GM19395 (cell line): ENCODE results near the gene MYH7.

Experiments used
- ATAC-seq: cut with Tn5 transposase; IDR thresholded peaks from one replicate; pipeline ENCODE4 v1.9.1; 2021; ENCODE audit warnings: mild to moderate bottlenecking, moderate library complexity; ENCODE audit not compliant: unreplicated experiment

MYH7 gene

GRCh38 chr14:23449314-23449713, 13.9 kb upstream of the MYH7 start:
- no peak for ATAC-seq

- no peak for ATAC-seq
These were observed 12.2 kb upstream of the MYH7 start for GRCh38 chr14:23447361-23448350.

GRCh38 chr14:23446291-23446851, 10.9 kb upstream of the MYH7 start:
- ATAC-seq: no peak

- no peak for ATAC-seq
These were observed 10.3 kb upstream of the MYH7 start for GRCh38 chr14:23445773-23446172.

- ATAC-seq: no peak
These were observed 8.9 kb upstream of the MYH7 start for GRCh38 chr14:23444314-23444713.

- no peak for ATAC-seq
These were observed 8.4 kb upstream of the MYH7 start for GRCh38 chr14:23443881-23444280.

- ATAC-seq: no peak
These were observed 8.0 kb upstream of the MYH7 start for GRCh38 chr14:23443411-23443812.

GRCh38 chr14:23442721-23443356, 7.4 kb upstream of the MYH7 start:
- ATAC-seq: no peak

GRCh38 chr14:23441076-23441475, 5.6 kb upstream of the MYH7 start:
- no peak for ATAC-seq

GRCh38 chr14:23439107-23439835, 3.8 kb upstream of the MYH7 start:
- no peak for ATAC-seq

GRCh38 chr14:23438101-23438971, 2.9 kb upstream of the MYH7 start:
- no peak for ATAC-seq

- ATAC-seq: no peak
These were observed 2.0 kb upstream of the MYH7 start for GRCh38 chr14:23437133-23438100.

- ATAC-seq: no peak
These were observed 1.1 kb upstream of the MYH7 start for GRCh38 chr14:23436327-23437132.

GRCh38 chr14:23434488-23435222, 805 bp downstream of the MYH7 start:
- no peak for ATAC-seq

- ATAC-seq: no peak
These were observed 2.0 kb downstream of the MYH7 start for GRCh38 chr14:23433457-23433856.

- no peak for ATAC-seq
These were observed 2.5 kb downstream of the MYH7 start for GRCh38 chr14:23432946-23433345.

- ATAC-seq: no peak
These were observed 3.1 kb downstream of the MYH7 start for GRCh38 chr14:23432102-23432925.
